ENCODE results near the gene ALDOB. TPM values are rescaled to one million over a fixed set of nuclear protein-coding genes. Genes with fewer than 3 reads are reported as not detected.

ALDOB gene
- total and polyA plus RNA-seq, 2 of the 13 experiments (the other 11 are each of a cell fraction or from before 2014, with no cell fraction given) = 0.29 to 0.97 TPM

DNA sequence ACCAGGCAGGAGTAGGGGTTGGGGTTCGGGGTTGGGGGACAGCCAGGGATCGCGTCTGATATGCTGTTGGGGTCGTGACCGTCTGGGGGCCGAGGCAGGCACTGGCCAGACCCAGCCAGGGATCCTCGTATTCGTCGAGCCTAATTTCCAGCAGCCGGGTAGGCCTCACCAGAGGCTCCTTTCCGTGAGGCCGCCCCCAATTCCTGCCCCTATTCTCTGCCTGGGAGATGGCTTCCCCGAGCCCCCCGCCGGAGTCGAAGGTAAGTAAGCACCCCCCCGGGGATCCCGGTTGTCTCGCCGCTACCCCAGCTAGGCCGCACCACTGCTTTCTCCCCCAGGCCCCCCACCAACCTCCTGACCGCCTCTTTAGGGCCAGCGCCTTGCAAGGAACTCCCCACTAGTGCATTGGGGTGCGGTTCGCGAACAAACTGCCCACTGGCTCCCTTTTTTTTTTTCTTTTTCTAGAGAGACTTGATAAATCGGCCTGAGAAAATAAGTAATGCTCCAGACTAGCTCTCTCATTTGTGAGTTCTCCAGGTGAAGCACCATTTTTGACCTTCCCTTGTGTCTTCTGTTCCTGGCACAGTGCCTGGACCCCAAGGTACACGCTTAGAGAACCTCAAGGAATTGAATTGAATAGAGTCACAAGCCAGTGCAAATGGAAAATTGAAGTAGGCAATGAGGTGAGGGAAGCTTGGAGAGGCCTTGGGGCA is 36.5 kb downstream of the ALDOB start:
- Histone ChIP-seq H4K20me1 (ENCODE audit: insufficient read depth, low read length) (0 out of 2 replicates have a peak, but pooled peaks cover 7% of the 10 kb centered on the region), H3K9me3 (ENCODE audit: low read length) (peaks cover 5% of the 10 kb centered on the region), H3K36me3 (replicated peaks in 1 of 2; ENCODE audit: control insufficient read depth in 1 of 2, insufficient read depth in 2 of 2, low read length in 2 of 2) (peaks cover 8 to 54% of the 10 kb centered on the region in 2 experiments), H3K4me3 (replicated peaks in 1 of 3; ENCODE audit: insufficient read depth in 1 of 3, low read depth in 2 of 3, low read length in 3 of 3) (peak overlapping the region; percentile 82 to 90 (median 86)), H3K4me1 (ENCODE audit: insufficient read depth, low read length) (peaks cover 77% of the 10 kb centered on the region), H2AFZ (ENCODE audit: low read length) (no peak overlapping the region), H3K27me3 (ENCODE audit: control insufficient read depth in 1 of 2, insufficient read depth in 2 of 2, low read length in 2 of 2) (no peaks in the 10 kb centered on the region; a peak in 1 of 5 replicates), H3K4me2 (ENCODE audit: low read depth, low read length) (peak overlapping the region; percentile 94), H3K79me2 (ENCODE audit: insufficient read depth, low read length) (peaks cover 91% of the 10 kb centered on the region), H3K9ac (ENCODE audit: insufficient read depth, low read depth, low read length) (peak overlapping the region; percentile 81), H3K27ac (ENCODE audit: extremely low read length, insufficient read depth, low read length) (peak overlapping the region; percentile 55)
- no TSS peak for BruUV-seq (replicated peaks)
- ATAC-seq (no peak; the same call in 2 of the 3 replicates), FAIRE-seq (no peak), DNase-seq (ENCODE audit: low spot score) (no peak)
- in situ Hi-C loops (cut with HindIII; ENCODE audit: extremely low pct_ligation_motif_present, low pct_unique_long_range_greater_than_20kb) (loop anchor here (5.0 to 10.0 kb wide), 3 partner anchors 58 to 284 kb away; partner anchors contain the start of gene RNF20), intact Hi-C loops (cut with micrococcal nuclease; ENCODE audit: unreplicated experiment) (loop anchor here (1.0 to 5.0 kb wide), 5 partner anchors 22 to 133 kb away; partner anchors contain the start of gene RNF20)
- ChIA-PET CTCF (ENCODE audit: low intra/inter-chr PET ratio, low total read pairs) (no interaction called here), POLR2A (interaction anchor here (0.6 to 2.6 kb wide), 35 partner anchors 8 to 371 kb away, joined by 3 to 54 read pairs (median 7); partner anchors contain the start of genes ALDOB, BAAT, PLPPR1 and RNF20)
- WGBS (ENCODE audit: low lambda C conversion rate) = 1% methylated on average over 26 of the region's 28 CpGs
- TF ChIP-seq ZNF670 (CRISPR knock-in tag; IDR thresholded peaks at IDR 0.05; ENCODE audit: borderline replicate concordance) (peak; percentile 81; the same call in 1 of the 2 replicates), ZNF446 (CRISPR knock-in tag; IDR thresholded peaks at IDR 0.05) (peak; percentile 72; the same call in 1 of the 2 replicates), ZNF484 (CRISPR knock-in tag; IDR thresholded peaks at IDR 0.05; ENCODE audit: borderline replicate concordance, low read depth) (0 out of 2 replicates have a peak, but pooled peaks have one; percentile 42), SNAI1 (CRISPR knock-in tag; IDR thresholded peaks at IDR 0.05; ENCODE audit: borderline replicate concordance) (0 out of 2 replicates have a peak, but pooled peaks have one; percentile 78), SIN3A (IDR thresholded peaks at IDR 0.05; ENCODE audit: borderline replicate concordance, low read depth, low read length) (0 out of 2 replicates have a peak, but pooled peaks have one; percentile 14), ZFX (CRISPR knock-in tag; IDR thresholded peaks at IDR 0.05; ENCODE audit: low read depth) (peak; percentile 78), ZNF879 (CRISPR knock-in tag; IDR thresholded peaks at IDR 0.05) (peak; percentile 35; the same call in 1 of the 2 replicates), NFATC3 (CRISPR knock-in tag; IDR thresholded peaks at IDR 0.05) (peak; percentile 26; the same call in 1 of the 2 replicates), ZFY (CRISPR knock-in tag; IDR thresholded peaks at IDR 0.05) (peak; percentile 90), ZNF839 (CRISPR knock-in tag; IDR thresholded peaks at IDR 0.05; ENCODE audit: borderline replicate concordance) (0 out of 2 replicates have a peak, but pooled peaks have one; percentile 17), ZNF44 (CRISPR knock-in tag; IDR thresholded peaks at IDR 0.05) (0 out of 2 replicates have a peak, but pooled peaks have one; percentile 17), HNRNPK (IDR thresholded peaks at IDR 0.05; ENCODE audit: low read depth, low read length, poor library complexity, severe bottlenecking) (peak; percentile 42), ZNF782 (CRISPR knock-in tag; IDR thresholded peaks at IDR 0.05; ENCODE audit: borderline replicate concordance) (0 out of 2 replicates have a peak, but pooled peaks have one; percentile 43), ATF7-NPFF (CRISPR knock-in tag; IDR thresholded peaks at IDR 0.05; ENCODE audit: low read depth) (no peak)
- TF ChIP-seq, protein P1, sequence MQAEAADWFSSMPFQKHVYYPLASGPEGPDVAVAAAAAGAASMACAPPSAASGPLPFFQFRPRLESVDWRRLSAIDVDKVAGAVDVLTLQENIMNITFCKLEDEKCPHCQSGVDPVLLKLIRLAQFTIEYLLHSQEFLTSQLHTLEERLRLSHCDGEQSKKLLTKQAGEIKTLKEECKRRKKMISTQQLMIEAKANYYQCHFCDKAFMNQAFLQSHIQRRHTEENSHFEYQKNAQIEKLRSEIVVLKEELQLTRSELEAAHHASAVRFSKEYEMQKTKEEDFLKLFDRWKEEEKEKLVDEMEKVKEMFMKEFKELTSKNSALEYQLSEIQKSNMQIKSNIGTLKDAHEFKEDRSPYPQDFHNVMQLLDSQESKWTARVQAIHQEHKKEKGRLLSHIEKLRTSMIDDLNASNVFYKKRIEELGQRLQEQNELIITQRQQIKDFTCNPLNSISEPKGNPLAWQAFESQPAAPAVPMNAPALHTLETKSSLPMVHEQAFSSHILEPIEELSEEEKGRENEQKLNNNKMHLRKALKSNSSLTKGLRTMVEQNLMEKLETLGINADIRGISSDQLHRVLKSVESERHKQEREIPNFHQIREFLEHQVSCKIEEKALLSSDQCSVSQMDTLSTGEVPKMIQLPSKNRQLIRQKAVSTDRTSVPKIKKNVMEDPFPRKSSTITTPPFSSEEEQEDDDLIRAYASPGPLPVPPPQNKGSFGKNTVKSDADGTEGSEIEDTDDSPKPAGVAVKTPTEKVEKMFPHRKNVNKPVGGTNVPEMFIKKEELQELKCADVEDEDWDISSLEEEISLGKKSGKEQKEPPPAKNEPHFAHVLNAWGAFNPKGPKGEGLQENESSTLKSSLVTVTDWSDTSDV (CRISPR knock-in tag; IDR thresholded peaks at IDR 0.05) = 0 out of 2 replicates have a peak, but pooled peaks have one; percentile 61
- TF ChIP-seq, protein P2, sequence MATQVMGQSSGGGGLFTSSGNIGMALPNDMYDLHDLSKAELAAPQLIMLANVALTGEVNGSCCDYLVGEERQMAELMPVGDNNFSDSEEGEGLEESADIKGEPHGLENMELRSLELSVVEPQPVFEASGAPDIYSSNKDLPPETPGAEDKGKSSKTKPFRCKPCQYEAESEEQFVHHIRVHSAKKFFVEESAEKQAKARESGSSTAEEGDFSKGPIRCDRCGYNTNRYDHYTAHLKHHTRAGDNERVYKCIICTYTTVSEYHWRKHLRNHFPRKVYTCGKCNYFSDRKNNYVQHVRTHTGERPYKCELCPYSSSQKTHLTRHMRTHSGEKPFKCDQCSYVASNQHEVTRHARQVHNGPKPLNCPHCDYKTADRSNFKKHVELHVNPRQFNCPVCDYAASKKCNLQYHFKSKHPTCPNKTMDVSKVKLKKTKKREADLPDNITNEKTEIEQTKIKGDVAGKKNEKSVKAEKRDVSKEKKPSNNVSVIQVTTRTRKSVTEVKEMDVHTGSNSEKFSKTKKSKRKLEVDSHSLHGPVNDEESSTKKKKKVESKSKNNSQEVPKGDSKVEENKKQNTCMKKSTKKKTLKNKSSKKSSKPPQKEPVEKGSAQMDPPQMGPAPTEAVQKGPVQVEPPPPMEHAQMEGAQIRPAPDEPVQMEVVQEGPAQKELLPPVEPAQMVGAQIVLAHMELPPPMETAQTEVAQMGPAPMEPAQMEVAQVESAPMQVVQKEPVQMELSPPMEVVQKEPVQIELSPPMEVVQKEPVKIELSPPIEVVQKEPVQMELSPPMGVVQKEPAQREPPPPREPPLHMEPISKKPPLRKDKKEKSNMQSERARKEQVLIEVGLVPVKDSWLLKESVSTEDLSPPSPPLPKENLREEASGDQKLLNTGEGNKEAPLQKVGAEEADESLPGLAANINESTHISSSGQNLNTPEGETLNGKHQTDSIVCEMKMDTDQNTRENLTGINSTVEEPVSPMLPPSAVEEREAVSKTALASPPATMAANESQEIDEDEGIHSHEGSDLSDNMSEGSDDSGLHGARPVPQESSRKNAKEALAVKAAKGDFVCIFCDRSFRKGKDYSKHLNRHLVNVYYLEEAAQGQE (IDR thresholded peaks at IDR 0.05; ENCODE audit: borderline replicate concordance in 1 of 2, low read depth in 1 of 2, low read length in 2 of 2) = 0 out of 4 replicates have a peak, but pooled peaks of 1 of the 2 experiments have one; percentile 7
